ENCODE measurements around the gene MICAL3. TPM values are rescaled to one million over a fixed set of nuclear protein-coding genes. Genes with fewer than 3 reads are reported as not detected.

Gene MICAL3
- total RNA-seq, 1 donor from 2014 or later, result 47.5 TPM

DNA sequence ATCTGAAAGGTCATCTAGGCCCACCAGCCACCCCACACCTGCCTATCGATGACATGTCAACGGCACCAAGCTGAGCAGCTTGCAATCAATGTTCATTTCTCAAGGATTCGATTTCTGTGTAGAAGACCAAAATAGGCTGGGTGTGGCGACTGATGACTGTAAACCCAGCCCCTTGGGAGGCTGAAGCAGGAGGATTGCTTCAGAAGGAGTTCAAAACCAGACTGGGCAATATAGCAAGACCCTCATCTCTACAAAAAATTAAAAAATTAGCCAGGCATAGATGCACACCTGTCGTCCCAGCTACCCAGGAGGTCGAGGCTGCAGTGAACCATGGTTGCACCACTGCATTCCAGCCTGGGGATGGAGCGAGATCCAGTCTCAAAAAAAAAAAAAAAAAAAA, 108.7 kb downstream of the MICAL3 start:
- TF ChIP-seq, protein P1, sequence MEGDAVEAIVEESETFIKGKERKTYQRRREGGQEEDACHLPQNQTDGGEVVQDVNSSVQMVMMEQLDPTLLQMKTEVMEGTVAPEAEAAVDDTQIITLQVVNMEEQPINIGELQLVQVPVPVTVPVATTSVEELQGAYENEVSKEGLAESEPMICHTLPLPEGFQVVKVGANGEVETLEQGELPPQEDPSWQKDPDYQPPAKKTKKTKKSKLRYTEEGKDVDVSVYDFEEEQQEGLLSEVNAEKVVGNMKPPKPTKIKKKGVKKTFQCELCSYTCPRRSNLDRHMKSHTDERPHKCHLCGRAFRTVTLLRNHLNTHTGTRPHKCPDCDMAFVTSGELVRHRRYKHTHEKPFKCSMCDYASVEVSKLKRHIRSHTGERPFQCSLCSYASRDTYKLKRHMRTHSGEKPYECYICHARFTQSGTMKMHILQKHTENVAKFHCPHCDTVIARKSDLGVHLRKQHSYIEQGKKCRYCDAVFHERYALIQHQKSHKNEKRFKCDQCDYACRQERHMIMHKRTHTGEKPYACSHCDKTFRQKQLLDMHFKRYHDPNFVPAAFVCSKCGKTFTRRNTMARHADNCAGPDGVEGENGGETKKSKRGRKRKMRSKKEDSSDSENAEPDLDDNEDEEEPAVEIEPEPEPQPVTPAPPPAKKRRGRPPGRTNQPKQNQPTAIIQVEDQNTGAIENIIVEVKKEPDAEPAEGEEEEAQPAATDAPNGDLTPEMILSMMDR (conservative IDR thresholded peaks at IDR 0.05; ENCODE audit: low read depth, low read length), result peak; percentile 21
- H3K4me3 ChIP-seq (ENCODE audit: low read depth, low read length), result no peak overlapping the region
- no peak for DNase-seq (ENCODE audit: low read depth)

DNA sequence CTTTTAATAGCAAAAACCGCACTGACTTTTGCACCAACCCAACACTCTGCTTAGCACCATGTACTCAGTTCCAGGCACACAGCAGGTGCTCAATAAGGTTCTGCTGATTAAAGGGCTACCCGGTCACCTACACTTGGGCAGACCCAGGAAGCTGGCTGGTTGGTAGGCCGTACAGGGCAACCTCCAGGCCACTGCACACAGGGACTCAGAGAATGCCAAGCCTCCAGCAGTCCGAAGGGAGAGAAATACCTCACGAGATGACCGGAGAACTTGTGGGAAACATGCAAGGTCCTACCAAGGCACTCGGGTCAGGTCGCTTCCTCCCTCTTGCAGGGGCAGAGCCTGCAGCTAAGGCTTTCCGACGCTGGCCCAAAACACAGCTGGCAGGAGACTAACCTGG, 109.2 kb downstream of the MICAL3 start:
- no peak for DNase-seq (ENCODE audit: low read depth)
- no peak overlapping the region for H3K4me3 ChIP-seq (ENCODE audit: low read depth, low read length)
- TF ChIP-seq, protein P1 (conservative IDR thresholded peaks at IDR 0.05; ENCODE audit: low read depth, low read length), result no peak

DNA sequence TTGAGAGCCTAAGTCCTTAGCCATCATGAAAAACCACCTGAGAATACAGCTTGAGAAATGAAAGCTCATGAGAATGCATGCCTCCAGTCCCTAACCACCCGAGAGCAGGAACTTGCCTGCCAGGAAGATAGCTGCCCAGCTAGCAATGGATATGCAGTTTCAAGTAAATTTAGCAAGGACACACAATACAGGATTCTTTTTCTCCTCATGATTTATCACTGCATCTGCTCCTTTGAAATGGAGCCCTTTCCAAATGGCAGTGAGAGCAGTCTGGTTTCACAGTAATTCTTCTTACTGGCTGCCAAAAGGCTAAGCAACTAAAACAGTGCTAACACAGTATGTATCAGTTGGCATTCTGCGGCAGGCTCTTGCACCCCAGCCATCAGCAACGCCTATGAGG, 109.9 kb downstream of the MICAL3 start:
- TF ChIP-seq, protein P1 (conservative IDR thresholded peaks at IDR 0.05; ENCODE audit: low read depth, low read length), result no peak
- no peak overlapping the region for H3K4me3 ChIP-seq (ENCODE audit: low read depth, low read length)
- no peak for DNase-seq (ENCODE audit: low read depth)

DNA sequence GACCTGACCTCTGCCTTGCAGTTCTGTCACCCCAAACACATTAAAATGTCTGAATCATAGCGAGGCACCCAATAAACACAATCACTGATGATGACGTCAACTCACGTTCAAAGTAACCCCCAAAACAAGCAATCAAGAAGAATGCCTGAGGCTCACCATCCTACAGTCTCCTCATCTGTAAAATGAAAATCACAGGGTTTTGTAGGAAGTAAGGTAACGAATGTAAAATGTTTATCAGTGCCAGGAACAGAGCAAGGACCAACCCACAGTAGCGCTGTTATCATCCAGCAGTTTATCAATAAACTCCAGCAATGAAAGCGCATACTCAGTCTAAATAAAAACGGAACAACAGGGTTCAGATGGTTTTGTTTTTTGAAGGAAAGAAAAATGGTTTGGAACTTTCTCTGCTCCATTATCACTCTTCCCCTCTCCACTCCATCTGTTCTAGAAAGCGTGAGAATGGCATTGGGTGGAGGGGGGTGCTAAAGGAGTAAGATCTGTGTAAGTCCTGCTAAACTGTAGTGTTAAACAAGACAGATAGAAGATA, 110.5 kb downstream of the MICAL3 start:
- TF ChIP-seq, protein P1 (conservative IDR thresholded peaks at IDR 0.05; ENCODE audit: low read depth, low read length), result no peak
- no peak for DNase-seq (ENCODE audit: low read depth)
- H3K4me3 ChIP-seq (ENCODE audit: low read depth, low read length), result no peak overlapping the region

DNA sequence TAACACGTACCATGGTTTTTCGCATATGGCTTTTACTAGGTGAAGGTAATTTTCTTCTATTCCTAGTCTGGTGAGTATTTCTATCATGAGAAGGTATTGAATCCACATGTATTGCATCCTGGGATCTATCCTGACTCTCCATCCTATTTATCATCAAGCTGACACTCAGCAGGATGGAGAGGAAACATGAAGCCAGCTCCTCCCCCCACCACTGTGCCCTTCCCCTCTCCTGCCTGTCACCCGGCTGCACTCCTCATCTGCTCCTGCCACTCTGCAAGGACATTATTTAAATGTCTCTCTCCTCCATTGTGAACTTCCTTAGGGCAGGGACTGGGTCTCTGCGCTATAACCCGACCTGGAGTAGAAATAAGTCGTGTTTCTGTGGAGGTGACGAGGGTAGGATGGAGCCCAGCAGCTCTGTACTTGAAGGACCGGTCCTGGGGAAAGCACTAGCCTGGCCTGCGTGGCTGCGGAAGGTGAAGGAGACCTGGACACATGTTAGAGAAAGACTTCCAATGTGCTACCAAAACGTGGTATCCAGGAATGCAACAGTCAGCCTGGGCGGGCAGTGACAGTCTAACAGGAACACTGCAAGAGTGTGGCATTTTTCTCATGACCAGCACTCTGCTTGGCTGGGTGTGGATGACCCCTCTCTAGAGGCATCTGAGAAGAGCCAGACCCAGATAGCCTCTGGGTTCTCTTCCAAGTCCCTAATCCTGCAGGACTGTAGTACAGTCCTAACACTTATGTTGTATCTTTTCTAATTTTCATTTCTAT, 111.2 kb downstream of the MICAL3 start:
- TF ChIP-seq, protein P1 (conservative IDR thresholded peaks at IDR 0.05; ENCODE audit: low read depth, low read length), result no peak
- no peak overlapping the region for H3K4me3 ChIP-seq (ENCODE audit: low read depth, low read length)
- no peak for DNase-seq (ENCODE audit: low read depth)

DNA sequence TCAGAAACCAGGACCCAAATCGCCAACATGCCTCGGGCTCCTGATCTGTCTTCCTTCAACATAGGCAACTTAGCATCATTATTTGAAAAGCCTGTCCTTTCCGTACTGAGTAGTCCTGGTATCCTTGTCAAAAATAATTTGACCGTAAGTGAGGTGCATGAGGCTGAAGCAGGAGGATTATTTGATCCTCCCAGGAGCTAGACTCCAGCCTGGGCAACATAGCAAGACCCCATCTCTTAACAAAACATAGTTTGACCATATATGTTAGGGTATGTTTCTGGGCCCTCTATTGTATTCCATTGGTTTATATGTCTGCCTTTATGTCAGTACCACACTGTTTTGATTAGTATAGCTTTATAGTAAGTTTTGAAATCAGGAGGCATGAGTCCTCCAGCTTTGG, 112.5 kb downstream of the MICAL3 start:
- TF ChIP-seq, protein P1 (conservative IDR thresholded peaks at IDR 0.05; ENCODE audit: low read depth, low read length), result no peak
- H3K4me3 ChIP-seq (ENCODE audit: low read depth, low read length), result no peak overlapping the region
- no peak for DNase-seq (ENCODE audit: low read depth)

DNA sequence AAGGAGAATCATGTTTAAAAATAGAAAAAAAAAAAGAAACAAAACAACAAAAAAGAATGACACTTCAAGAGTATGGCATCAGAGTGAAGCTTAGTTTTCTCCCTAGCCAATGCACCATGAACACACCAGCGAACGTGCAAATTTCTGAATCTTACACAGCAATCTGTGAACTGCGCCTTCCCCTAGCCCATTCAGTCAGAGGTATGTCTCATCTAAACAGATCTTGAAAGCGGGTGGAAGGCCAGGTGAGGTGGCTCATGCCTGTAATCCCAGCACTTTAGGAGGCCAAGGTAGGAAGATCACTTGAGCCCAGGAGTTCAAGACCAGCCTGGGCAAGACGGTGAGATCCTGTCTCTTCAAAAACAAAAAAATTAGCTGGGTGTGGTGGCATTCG, 113.1 kb downstream of the MICAL3 start:
- H3K4me3 ChIP-seq (ENCODE audit: low read depth, low read length), result no peak overlapping the region
- no peak for DNase-seq (ENCODE audit: low read depth)

More for the DNA sequence above, 113.1 kb downstream of the MICAL3 start:
- TF ChIP-seq, protein P1 (conservative IDR thresholded peaks at IDR 0.05; ENCODE audit: low read depth, low read length), result no peak
